CD4-positive, alpha-beta T cell (primary cell): Measurements from ENCODE around the gene MFN2. TPM values are rescaled to one million over a fixed set of nuclear protein-coding genes. Genes with fewer than 3 reads are reported as not detected.

Experiments
- ATAC-seq: fragments of 200-7000 bp; cut with Tn5 transposase; one replicate; pipeline ENCODE4 v1.10.0; 2022; ENCODE audit warnings: mild to moderate bottlenecking; ENCODE audit not compliant: poor library complexity
- CTCF ChIA-PET: fragments of 350-600 bp; sonication (Branson Sonifier 250); formaldehyde crosslinking; loops from one replicate; lab custom pipeline; 2021; ENCODE audit warnings: antibody characterized with exemption, inconsistent platforms; lab: Charles Lee
- POLR2A ChIA-PET: fragments of 350-600 bp; sonication (Branson Sonifier 250); formaldehyde crosslinking; loops from one replicate; lab custom pipeline; 2021; ENCODE audit warnings: antibody characterized with exemption, inconsistent platforms; lab: Charles Lee
- DNase-seq, 14 experiments: peaks; one replicate each; pipeline ENCODE4 v3.0.0-alpha.2; 2013 to 2020; ENCODE audit warnings: mixed read lengths in 2 of 14
- H3K27ac ChIP-seq, 2 donors: one replicate each; pipeline versions ENCODE4 v1.5.1 to v1.7.0; 2013; ENCODE audit warnings: low read length in 2 of 2, low read depth in 1 of 2, mild to moderate bottlenecking in 1 of 2
- H3K27me3 ChIP-seq, 2 experiments: 1 replicate in 1 of 2; 2 replicates in 1 of 2; pipeline versions ENCODE4 v1.6.1 to v1.7.0; 2013; ENCODE audit warnings: low read length in 2 of 2, control low read depth in 1 of 2, mild to moderate bottlenecking in 1 of 2, moderate library complexity in 1 of 2; ENCODE audit not compliant: insufficient read depth in 2 of 2, control insufficient read depth in 1 of 2
- H3K36me3 ChIP-seq: one replicate; pipeline ENCODE4 v1.6.1; 2013; ENCODE audit warnings: low read length, control low read depth; ENCODE audit not compliant: insufficient read depth
- H3K4me1 ChIP-seq: one replicate; pipeline ENCODE4 v1.6.1; 2013; ENCODE audit warnings: low read length, control low read depth; ENCODE audit not compliant: insufficient read depth
- H3K4me3 ChIP-seq: one replicate; pipeline ENCODE4 v1.5.1; 2013; ENCODE audit warnings: mild to moderate bottlenecking, low read length, moderate library complexity
- H3K9me3 ChIP-seq, 2 experiments: 1 replicate in 1 of 2; 2 replicates in 1 of 2; pipeline versions ENCODE4 v1.6.1 to v1.7.0; 2013; ENCODE audit warnings: low read length in 2 of 2, mild to moderate bottlenecking in 2 of 2, control low read depth in 1 of 2, moderate library complexity in 1 of 2; ENCODE audit not compliant: control insufficient read depth in 1 of 2, insufficient read depth in 1 of 2
- H3K27ac Mint-ChIP-seq: one replicate; pipeline ENCODE4 v1.8.0; 2020; ENCODE audit warnings: mixed read lengths
- H3K27me3 Mint-ChIP-seq: one replicate; pipeline ENCODE4 v1.8.0; 2021; ENCODE audit warnings: mixed read lengths
- H3K36me3 Mint-ChIP-seq: one replicate; pipeline ENCODE4 v1.8.0; 2021; ENCODE audit warnings: low read depth, mixed read lengths
- H3K4me1 Mint-ChIP-seq: one replicate; pipeline ENCODE4 v1.8.0; 2021; ENCODE audit warnings: low read depth, mixed read lengths
- H3K4me3 Mint-ChIP-seq: one replicate; pipeline ENCODE4 v1.8.0; 2020; ENCODE audit warnings: mild to moderate bottlenecking, mixed read lengths
- H3K9me3 Mint-ChIP-seq: one replicate; pipeline ENCODE4 v1.8.0; 2020; ENCODE audit warnings: mixed read lengths
- intact Hi-C, 2 experiments: fragments of 100-400 bp; cut with DNase I in 1 of 2; cut with micrococcal nuclease in 1 of 2; formaldehyde crosslinking; loops; one replicate each; pipeline versions ENCODE4 v1.15.1 to v1.9.0; 2023 to 2025; cut with DNase I, micrococcal nuclease
- total RNA-seq, 174 experiments: library from RNA in 2 of 174; stranded (reverse) in 2 of 174; gene quantifications; one replicate each; pipeline ENCODE4 v1.2.3 and lab custom pipeline; 2021 to 2026
- TF ChIP-seq, protein P1 (sequence below): fragments of 200-600 bp; IDR thresholded peaks from one replicate; pipeline ENCODE4 v1.8.0; 2022; ENCODE audit warnings: antibody characterized with exemption, mild to moderate bottlenecking

The MFN2 gene
- total RNA-seq, 2 experiments from 2014 or later = 33.0 to 38.1 TPM

DNA sequence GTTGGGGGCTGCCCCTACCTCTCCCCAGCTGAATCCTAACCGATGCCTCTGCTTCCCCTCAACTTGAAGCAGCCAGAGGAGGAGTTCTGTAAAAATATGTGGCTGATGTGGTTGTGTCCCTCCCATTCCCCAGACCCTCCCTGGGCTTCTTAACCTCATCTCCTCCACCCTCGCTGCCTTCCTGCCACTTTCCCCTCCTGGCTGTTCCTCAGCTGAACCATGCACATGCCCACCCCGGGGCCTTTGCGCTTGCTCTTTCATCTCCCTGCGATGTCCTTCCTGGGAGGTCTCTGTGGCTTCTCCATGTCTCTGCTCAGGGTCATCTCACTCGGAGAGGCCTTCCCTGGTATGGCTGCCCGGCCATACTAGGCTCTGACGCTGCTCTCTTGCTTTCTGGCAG lies 48.0 kb downstream of the MFN2 start:
- no peaks in the 10 kb centered on the region for H3K4me1 Mint-ChIP-seq
- H3K36me3 Mint-ChIP-seq = peaks cover 55% of the 10 kb centered on the region
- no peak overlapping the region for H3K27ac Mint-ChIP-seq
- Histone ChIP-seq H3K9me3 (no peaks in the 10 kb centered on the region), H3K36me3 (peaks cover 52% of the 10 kb centered on the region), H3K27me3 (no peaks in the 10 kb centered on the region), H3K4me3 (no peak overlapping the region), H3K27ac (no peak overlapping the region), H3K4me1 (no peaks in the 10 kb centered on the region)
- POLR2A ChIA-PET = no interaction called here
- TF ChIP-seq, protein P1, sequence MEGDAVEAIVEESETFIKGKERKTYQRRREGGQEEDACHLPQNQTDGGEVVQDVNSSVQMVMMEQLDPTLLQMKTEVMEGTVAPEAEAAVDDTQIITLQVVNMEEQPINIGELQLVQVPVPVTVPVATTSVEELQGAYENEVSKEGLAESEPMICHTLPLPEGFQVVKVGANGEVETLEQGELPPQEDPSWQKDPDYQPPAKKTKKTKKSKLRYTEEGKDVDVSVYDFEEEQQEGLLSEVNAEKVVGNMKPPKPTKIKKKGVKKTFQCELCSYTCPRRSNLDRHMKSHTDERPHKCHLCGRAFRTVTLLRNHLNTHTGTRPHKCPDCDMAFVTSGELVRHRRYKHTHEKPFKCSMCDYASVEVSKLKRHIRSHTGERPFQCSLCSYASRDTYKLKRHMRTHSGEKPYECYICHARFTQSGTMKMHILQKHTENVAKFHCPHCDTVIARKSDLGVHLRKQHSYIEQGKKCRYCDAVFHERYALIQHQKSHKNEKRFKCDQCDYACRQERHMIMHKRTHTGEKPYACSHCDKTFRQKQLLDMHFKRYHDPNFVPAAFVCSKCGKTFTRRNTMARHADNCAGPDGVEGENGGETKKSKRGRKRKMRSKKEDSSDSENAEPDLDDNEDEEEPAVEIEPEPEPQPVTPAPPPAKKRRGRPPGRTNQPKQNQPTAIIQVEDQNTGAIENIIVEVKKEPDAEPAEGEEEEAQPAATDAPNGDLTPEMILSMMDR = no peak
- ATAC-seq = no peak
- CTCF ChIA-PET = no interaction called here
- no peaks in the 10 kb centered on the region for H3K9me3 Mint-ChIP-seq
- no peak for DNase-seq
- intact Hi-C loops = no loop called here
- no peak overlapping the region for H3K4me3 Mint-ChIP-seq
- no peaks in the 10 kb centered on the region for H3K27me3 Mint-ChIP-seq

- Histone ChIP-seq H3K27ac (no peak overlapping the region), H3K4me3 (no peak overlapping the region), H3K4me1 (no peaks in the 10 kb centered on the region), H3K27me3 (no peaks in the 10 kb centered on the region), H3K36me3 (peaks cover 49% of the 10 kb centered on the region), H3K9me3 (no peaks in the 10 kb centered on the region)
- Mint-ChIP-seq H3K4me1 (no peaks in the 10 kb centered on the region), H3K27me3 (no peaks in the 10 kb centered on the region), H3K27ac (no peak overlapping the region), H3K4me3 (no peak overlapping the region), H3K36me3 (peaks cover 54% of the 10 kb centered on the region), H3K9me3 (no peaks in the 10 kb centered on the region)
- ChIA-PET CTCF (no interaction called here), POLR2A (no interaction called here)
- DNase-seq (no peak), ATAC-seq (no peak)
- intact Hi-C loops = no loop called here
- TF ChIP-seq, protein P1 = no peak
These were observed 48.8 kb downstream of the MFN2 start for GRCh38 chr1:12028957-12029511.

- ATAC-seq = no peak
- no peak for DNase-seq
- Mint-ChIP-seq H3K4me3 (no peak overlapping the region), H3K27ac (no peak overlapping the region), H3K4me1 (no peaks in the 10 kb centered on the region), H3K27me3 (no peaks in the 10 kb centered on the region), H3K9me3 (no peaks in the 10 kb centered on the region), H3K36me3 (peaks cover 46% of the 10 kb centered on the region)
- Histone ChIP-seq H3K4me1 (no peaks in the 10 kb centered on the region), H3K27ac (no peak overlapping the region), H3K36me3 (peaks cover 43% of the 10 kb centered on the region), H3K9me3 (no peaks in the 10 kb centered on the region), H3K4me3 (no peak overlapping the region), H3K27me3 (no peaks in the 10 kb centered on the region)
- ChIA-PET POLR2A (interaction anchor here (1.1 kb wide), 1 partner anchor 11 kb away, joined by 3 read pairs; the partner anchor contains the start of gene MIIP), CTCF (no interaction called here)
- TF ChIP-seq, protein P1 = no peak
- intact Hi-C loops = no loop called here
These were observed 49.6 kb downstream of the MFN2 start for GRCh38 chr1:12029720-12030339.
